Spleen (tissue), 7 donors: ENCODE results near the gene TRABD2B.

Experiments
- CTCF ChIP-seq, 11 experiments: fragments of 200-600 bp in 7 of 11; fragments of 450-650 bp in 4 of 11; sonication (generic) in 4 of 11; IDR thresholded peaks in 8 of 11; conservative IDR thresholded peaks in 3 of 11; 1 replicate in 7 of 11; 2 replicates in 4 of 11; pipeline versions ENCODE4 v1.4.0 to v1.8.0; 2016 to 2021; ENCODE audit warnings: antibody characterized with exemption in 11 of 11, inconsistent platforms in 4 of 11, mild to moderate bottlenecking in 1 of 11
- POLR2A ChIP-seq, 3 donors: fragments of 450-650 bp; IDR thresholded peaks; one replicate each; pipeline ENCODE4 v1.5.1; 2017; ENCODE audit warnings: antibody characterized with exemption in 3 of 3, mild to moderate bottlenecking in 1 of 3
- donor health status: DM: no; HTN: no; CAD: no; lungs with moderate emphysema.
- donor health status: DM: no; HTN: no; CAD: no.
- donor health status: DM: no; HTN: no; CAD: no.

- no peak for TF ChIP-seq CTCF (IDR thresholded peaks at IDR 0.05 in 8 of 11, conservative IDR thresholded peaks at IDR 0.05 in 3 of 11)
- TF ChIP-seq POLR2A (IDR thresholded peaks at IDR 0.05) = no peak
Observed at GRCh38 chr1:48021792-48022191, 24.6 kb upstream of the TRABD2B start.
